ENCODE data around the gene PCK2.

Gene PCK2

GRCh38 chr14:24115422-24116127 is 21.5 kb downstream of the PCK2 start:
- Mint-ChIP-seq H3K27ac (peak overlapping the region; percentile 51), H3K27me3 (ENCODE audit: low read depth, poor library complexity) (peaks cover 10% of the 10 kb centered on the region), H3K4me1 (peaks cover 17% of the 10 kb centered on the region), H3K9me3 (no peaks in the 10 kb centered on the region), H3K4me3 (peak overlapping the region; percentile 98), H3K36me3 (ENCODE audit: low read depth) (peaks cover 34% of the 10 kb centered on the region)
- DNase-seq = peak; percentile 27
- TF ChIP-seq CTCF (IDR thresholded peaks at IDR 0.05) = no peak

- Mint-ChIP-seq H3K4me1 (peaks cover 17% of the 10 kb centered on the region), H3K4me3 (peak overlapping the region; percentile 98), H3K27me3 (ENCODE audit: low read depth, poor library complexity) (peaks cover 10% of the 10 kb centered on the region), H3K36me3 (ENCODE audit: low read depth) (peaks cover 40% of the 10 kb centered on the region), H3K9me3 (no peaks in the 10 kb centered on the region), H3K27ac (no peak overlapping the region)
- TF ChIP-seq CTCF (IDR thresholded peaks at IDR 0.05) = no peak
- no peak for DNase-seq
Measured at GRCh38 chr14:24116128-24116814, 22.2 kb downstream of the PCK2 start.

GRCh38 chr14:24117179-24117578 is 23.1 kb downstream of the PCK2 start:
- no peak for DNase-seq
- Mint-ChIP-seq H3K27ac (no peak overlapping the region), H3K4me3 (no peak overlapping the region), H3K4me1 (peaks cover 17% of the 10 kb centered on the region), H3K27me3 (ENCODE audit: low read depth, poor library complexity) (peaks cover 14% of the 10 kb centered on the region), H3K9me3 (no peaks in the 10 kb centered on the region), H3K36me3 (ENCODE audit: low read depth) (peaks cover 45% of the 10 kb centered on the region)
- TF ChIP-seq CTCF (IDR thresholded peaks at IDR 0.05) = no peak

GRCh38 chr14:24119691-24120090 is 25.6 kb downstream of the PCK2 start:
- H3K27me3 Mint-ChIP-seq (ENCODE audit: low read depth, poor library complexity) = peaks cover 14% of the 10 kb centered on the region
- H3K4me1 Mint-ChIP-seq = peaks cover 17% of the 10 kb centered on the region

GRCh38 chr14:24121210-24121609 is 27.1 kb downstream of the PCK2 start:
- no peaks in the 10 kb centered on the region for H3K9me3 Mint-ChIP-seq
- H3K4me1 Mint-ChIP-seq = peaks cover 5% of the 10 kb centered on the region
- peaks cover 56% of the 10 kb centered on the region for H3K36me3 Mint-ChIP-seq (ENCODE audit: low read depth)

More at GRCh38 chr14:24119691-24120090, 25.6 kb downstream of the PCK2 start:
- Mint-ChIP-seq H3K4me3 (no peak overlapping the region), H3K27ac (no peak overlapping the region), H3K36me3 (ENCODE audit: low read depth) (peaks cover 51% of the 10 kb centered on the region), H3K9me3 (no peaks in the 10 kb centered on the region)
- no peak for DNase-seq
- no peak for TF ChIP-seq CTCF (IDR thresholded peaks at IDR 0.05)

More at GRCh38 chr14:24121210-24121609, 27.1 kb downstream of the PCK2 start:
- H3K4me3 Mint-ChIP-seq = no peak overlapping the region
- H3K27ac Mint-ChIP-seq = no peak overlapping the region
- TF ChIP-seq CTCF (IDR thresholded peaks at IDR 0.05) = no peak
- H3K27me3 Mint-ChIP-seq (ENCODE audit: low read depth, poor library complexity) = peaks cover 4% of the 10 kb centered on the region
- no peak for DNase-seq

All from nephron progenitor cell (in vitro differentiated cells).